HG02840 (cell line): ENCODE measurements around the gene TUBA1B.
"Not testable (repeated sequence)": the region's sequence is repeated elsewhere in the genome, so short reads cannot be mapped to it uniquely, and the experiment has no call there.

Source experiments
- ATAC-seq: cut with Tn5 transposase; IDR thresholded peaks from one replicate; pipeline ENCODE4 v1.9.1; 2021; ENCODE audit warnings: mild to moderate bottlenecking, moderate library complexity, moderate number of reproducible peaks; ENCODE audit not compliant: unreplicated experiment, low FRiP score

The TUBA1B gene

DNA sequence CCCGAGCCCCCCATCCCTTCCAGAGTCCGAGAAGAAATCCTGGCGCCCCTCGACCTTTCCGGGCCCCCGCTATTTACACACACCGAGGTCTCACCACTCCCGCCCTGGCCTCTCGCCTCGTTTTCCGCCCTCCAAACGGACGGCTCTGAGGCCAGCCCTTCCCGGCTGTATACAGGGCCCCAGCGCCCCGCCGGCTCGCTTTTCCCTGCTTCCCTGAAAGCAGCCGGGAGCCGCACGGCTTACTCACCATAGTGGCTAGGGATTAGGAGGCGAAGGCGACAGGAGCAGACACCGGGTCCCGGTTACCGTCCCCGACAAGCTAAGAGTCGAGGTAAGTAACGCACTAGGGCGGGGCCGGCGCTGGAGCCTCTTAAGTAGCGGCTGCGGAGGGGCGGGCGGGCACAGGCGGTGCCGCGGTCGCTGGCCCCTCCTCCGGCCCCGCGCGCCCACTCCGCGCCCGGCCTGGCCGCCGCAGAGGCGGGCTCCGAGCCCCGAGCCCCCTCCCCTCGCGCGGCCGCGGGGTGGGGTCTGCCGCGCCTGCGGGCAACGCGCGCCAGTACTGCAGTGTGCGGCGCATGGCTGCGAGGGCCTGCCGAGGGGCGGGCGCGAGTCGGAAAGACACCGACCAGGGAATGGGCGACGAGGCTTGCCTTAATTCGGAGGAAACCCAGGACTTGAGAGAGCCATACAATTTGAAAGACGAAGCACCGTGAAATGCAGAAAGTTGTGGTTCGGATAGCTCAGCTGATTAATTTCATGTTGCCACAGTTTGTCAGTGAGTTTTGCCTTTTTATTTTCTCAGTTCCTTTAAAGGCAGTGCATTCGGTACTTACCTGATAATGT is at the start of gene TUBA1B:
TSS of gene TUBA1B (minus strand) at position 345 of the 843 bp plus-strand sequence. CDS start at position 250, 95 bp downstream.
- peak; percentile 59 for ATAC-seq

DNA sequence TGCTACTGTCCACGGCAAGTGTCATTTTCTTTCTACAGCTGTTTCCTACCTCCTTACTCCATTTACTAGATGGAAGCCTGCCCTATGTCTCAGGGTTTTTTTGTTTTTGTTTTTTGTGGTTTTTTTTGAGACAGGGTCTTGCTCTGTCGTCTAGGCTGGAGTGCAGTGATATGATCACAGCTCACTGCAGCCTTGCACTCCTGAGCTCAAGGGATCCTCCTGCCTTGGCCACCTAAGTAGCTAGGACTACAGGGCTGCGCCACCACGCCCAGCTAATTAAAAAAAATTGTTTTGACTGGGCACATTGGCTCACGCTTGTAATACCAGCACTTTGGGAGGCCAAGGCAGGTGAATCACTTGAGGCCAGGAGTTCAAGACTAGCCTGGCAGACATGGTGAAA is 43.0 kb upstream of the TUBA1B start:
- ATAC-seq, result no peak

DNA sequence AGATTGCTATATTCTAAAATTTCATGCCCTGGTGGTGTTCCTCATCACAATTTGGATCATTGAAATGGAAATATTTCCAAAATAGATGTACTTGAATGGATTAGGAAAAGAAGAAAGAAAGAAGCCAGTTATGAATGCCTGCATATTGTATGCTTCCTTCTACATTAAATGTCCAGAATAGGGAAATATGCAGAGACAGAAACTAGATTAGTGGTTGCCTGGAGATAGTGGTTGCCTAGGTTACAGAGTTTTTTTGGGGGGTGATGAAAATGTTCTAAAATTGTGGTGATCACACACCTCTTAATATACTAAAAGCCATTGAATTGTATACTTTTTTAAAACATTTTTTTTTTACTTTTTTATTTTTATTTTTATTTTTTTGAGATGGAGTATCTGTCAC is 39.7 kb upstream of the TUBA1B start:
- no peak for ATAC-seq

DNA sequence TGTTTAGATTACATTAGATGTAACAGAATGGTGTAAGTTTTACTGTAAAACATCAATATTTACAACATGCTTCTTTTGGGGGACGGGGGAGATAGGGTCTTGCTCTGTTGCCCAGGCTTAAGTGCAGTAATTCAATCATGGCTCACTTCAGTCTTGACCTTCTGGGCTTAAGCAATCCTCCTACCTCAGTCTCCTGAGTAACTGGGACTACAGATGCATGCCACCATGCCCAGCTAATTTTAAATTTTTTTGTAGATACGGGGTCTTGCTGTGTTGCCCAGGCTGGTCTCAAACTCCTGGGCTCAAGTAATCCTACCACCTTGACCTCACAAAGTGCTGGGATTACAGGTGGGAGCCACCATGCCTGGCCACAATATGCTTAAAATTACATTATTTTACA is 33.9 kb upstream of the TUBA1B start:
- ATAC-seq, result no peak

DNA sequence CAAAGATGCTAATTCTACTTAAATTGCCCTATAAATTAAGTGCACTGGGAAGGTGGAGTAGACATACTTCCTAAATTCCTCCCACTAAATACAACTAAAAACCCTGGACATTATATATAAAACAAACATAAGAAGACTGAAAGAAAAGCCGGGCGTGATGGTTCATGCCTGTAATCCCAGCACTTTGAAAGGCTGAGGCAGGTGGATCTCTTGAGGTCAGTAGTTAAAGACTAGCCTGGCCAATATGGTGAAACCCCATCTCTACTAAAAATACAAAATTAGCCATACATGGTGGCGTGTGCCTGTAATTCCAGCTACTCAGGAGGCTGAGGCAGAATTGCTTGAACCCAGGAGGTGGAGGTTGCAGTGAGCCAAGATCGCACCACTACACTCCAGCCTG is 30.7 kb upstream of the TUBA1B start:
- ATAC-seq, result not testable (repeated sequence)

DNA sequence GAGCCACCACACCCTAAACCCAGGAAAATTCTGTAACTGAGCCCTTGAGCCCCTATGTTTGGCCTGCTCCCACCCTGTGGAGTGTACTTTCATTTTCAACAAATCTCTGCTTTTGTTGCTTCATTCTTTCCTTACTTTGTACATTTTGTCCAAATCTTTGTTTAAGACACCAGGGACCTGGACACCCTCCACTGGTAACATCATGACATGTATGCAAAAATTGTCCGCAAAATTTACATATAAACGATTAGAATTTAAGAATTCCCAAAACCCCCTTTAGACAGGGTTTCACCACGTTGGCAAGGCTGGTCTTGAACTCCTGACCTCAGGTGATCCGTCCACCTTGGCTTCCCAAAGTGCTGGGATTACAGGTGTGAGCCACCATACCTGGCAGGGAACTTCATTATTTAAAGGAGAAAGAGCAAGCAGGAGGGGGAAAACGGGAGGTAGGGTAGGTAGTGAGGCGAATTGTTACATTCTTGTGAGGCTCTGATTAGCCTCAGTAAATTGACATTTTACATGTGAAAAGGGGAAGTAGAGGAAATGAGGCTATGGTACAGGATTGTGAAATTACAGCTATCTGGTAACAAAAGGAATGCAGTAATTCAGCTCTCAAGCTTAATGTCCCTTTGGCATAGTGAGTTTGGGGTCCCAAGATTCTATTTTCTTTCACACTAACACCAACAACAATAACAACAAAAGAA is 30.0 kb upstream of the TUBA1B start:
- ATAC-seq, result no peak

DNA sequence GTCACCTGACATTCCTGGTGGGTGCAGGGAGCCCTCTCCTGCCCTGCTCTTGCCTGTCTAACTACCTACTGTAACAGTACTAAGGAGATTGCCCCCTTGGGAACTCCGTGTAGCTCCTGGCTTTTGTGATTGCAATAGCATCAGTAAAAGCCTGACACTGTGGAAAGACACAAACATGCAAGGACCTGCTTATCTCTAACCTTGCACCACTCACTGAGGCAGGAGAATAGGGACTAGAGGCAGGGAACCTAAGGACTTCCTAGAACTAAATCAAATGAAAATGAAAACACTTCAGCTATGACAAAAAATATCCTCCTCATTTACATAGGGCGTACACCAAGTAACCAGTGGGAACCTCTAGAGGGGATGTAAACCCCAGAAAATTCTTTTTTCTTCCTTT is 29.2 kb upstream of the TUBA1B start:
- no peak for ATAC-seq

DNA sequence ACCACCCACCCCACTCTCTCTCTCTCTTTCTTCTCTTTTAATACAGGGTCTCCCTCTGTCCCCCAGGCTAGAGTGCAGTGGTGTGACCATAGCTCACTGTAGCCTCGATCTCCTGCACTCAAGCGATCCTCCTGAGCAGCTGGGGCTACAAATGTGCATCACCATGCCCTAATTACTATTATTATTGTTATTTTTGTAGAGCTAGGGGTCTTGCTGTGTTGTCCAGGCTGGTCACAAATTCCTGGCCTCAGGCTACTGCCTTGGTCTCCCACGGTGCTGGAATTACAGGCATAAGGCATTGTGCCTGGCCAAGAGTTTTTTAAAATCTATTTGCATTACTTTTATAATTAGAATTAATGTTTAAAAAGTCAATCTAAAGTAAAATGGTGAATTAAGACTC is 23.0 kb upstream of the TUBA1B start:
- no peak for ATAC-seq

DNA sequence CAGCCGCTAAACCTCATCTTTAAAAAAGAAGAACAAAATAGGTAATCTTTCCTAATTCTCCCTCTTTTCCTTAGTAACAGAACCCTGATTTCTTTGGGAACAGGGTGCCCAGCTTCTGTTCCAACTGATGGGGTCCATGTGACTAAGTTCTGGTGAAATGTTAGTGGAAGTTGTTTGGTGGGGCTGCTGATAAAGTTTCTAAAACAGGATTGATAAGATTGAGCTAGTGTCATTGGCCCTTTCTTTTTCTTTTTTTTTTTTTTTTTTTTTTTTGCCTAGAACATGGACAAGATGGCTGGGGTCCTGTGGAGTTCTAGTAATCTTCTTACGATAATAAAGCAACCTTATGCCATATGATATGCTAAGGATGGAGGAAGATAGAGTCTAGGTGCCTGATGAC is 16.2 kb upstream of the TUBA1B start:
- no peak for ATAC-seq

DNA sequence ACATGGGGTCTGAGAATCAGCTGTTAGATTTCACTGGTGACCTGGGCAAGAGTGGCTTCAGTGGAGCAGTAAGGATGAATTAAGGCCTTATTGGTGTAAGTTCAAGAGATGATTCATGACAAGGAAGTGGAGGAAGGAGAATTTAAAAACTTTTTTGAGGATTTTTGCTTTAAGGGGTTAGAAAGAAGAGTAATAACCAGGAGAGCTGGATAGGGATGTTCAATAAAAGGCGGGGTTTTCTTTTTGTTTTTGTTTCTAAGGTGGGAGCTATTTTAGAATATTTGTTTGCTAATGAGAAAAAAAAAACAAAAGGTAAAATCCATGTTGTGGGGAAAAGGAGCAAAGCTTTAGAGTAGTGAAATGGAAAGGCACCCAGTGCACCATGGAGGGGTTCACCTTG is 15.2 kb upstream of the TUBA1B start:
- no peak for ATAC-seq

DNA sequence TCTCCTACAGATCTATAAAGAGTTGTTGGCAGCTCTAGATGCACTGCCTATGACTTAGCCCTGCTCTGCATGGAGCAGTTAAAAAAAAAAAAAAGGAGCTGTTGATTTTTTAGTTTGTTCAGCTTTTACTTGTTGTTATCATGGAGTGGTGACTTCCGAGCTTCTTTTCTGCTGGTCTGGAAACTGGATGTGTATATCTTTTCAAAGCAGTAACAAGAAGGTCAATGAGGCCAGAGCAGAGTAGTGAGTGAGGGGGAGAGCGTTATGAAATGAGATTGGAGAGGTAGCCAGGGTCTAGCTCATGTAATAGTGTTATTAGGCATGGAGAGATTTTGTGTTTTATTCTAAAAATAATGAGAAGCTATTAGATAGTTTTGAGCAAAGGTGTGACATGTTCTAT is 13.2 kb upstream of the TUBA1B start:
- ATAC-seq, result no peak

DNA sequence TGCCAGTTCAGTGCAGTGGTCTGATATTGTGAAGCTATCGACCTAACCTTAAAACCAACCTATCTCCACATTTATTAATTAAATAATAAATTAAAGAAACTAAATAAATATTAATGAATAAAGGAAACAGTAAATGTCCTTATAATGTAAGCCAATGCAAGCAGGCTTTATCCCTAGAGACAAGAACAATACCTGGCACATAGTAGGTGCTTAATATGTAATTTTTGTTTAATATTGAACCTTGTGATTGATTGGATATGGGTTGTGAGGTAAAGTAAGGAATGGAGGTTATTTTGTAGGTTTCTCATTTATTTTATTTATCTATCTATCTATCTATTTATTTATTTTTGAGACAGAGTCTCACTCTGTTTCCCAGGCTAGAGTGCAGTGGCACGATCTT is 7.8 kb upstream of the TUBA1B start:
- ATAC-seq, result no peak

DNA sequence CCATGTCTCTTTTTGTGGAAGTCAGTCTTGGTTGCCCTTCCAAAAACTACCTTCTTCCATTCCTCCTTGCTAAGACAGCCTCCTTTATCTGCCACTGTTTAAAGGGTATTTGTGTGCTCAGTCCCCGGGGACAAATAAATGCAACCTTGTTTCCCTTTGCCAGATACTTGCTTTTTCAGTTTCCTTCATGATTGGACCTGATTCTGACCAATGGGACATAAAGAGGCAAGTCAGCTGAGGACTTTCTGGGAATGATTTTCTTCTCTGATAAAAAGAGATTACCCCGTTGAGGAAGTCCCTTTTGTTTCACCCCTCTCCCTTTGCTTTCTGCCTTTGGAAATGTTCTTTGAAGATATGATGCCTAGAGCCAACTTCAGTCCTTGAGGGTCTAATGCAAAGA is 7.4 kb upstream of the TUBA1B start:
- ATAC-seq, result no peak

DNA sequence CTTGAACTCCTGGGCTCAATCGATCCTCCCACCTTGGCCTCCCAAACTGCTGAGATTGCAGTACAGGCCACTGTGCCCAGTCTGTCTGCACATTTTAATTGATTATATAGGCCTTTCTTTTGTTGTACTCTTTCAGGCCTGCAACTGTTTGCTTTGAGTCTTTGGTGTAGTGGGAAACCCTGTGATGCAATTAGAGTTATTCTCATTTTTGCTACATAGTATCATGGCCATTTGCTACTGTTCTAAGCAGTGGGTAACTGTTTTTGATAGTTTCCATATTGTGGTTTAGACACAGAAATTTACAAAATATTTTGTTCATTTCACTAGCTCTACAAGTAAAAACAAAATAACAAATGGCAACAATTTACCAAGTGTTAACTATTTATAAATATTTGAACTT is 6.3 kb upstream of the TUBA1B start:
- no peak for ATAC-seq

DNA sequence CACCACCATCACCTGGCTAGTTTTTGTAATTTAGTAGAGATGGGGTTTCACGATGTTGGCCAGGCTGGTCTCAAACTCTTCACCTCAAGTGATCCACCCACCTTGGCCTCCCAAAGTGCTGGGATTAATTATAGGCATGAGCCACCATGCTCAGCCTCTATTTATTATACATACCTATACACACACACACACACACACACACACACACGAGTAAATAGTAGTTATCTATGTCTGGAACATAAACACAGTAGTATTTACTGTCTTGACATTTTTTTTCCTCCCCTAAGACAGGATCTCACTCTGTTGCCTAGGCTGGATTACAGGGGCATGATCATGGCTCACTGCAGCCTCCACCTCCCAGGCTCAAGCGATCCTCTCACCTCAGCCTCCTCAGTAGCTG is 5.8 kb upstream of the TUBA1B start:
- ATAC-seq, result not testable (repeated sequence)

DNA sequence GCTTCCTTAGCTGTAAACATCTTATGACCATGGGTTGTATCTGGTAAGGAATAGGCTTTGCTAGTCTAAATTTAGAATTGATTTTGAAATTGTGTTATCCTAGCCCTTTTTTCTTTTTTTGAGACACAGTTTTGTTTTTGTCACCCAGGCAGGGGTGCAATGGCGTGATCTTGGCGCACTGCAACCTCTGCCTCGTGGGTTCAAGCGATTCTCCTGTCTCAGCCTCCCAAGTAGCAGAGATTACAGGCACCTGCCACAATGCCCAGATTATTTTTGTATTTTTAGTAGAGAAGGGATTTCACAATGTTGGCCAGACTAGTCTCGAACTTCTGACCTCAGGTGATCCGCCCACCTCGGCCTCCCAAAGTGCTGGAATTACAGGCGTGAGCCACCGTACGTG is 2.4 kb upstream of the TUBA1B start:
- ATAC-seq, result no peak

DNA sequence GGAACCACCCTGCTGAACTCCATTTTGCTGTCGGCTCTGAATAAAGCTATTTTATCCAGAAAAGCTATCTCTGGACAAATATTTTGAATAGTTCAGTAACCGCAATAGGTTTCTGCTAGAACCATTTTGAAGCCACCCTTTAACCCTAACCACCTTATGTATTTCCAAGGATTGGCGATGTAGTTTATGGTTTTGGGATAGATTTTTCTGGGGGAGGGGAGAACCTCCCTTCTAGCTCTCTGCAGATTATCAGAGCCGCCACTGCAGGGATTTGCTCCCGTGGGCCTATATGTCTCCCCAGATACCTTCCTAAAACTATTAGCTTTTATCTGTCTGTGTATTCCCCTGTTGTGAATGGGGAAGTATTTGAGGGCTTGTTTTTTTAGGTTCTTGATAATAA is 1.8 kb upstream of the TUBA1B start:
- no peak for ATAC-seq

DNA sequence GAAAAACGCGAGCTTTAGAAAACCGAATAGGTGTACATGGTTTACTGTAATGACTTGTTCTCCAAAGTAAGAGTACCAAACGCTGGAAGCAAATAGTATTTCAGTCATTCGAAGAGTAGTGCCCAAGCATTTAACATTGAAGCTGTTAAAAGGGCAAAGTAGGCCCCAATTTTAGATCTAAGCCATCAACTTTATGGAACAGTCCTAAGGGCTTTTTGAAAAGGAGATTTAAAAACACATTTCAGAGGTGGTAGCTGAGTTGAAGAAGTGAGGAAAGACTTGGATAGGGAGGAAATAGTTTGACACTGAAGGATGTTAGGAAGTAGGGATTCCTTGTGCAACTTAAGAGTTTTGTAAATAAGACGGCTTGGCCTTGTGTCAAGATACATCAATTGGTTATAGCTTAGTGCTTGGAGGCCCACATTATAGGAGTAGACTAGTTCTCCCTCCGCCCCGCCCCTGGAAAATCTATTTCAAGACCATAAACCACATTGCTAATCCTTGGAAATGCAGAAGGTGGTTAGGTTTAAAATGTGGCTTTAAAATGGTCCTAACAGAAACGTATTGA is 783 bp upstream of the TUBA1B start:
- no peak for ATAC-seq

DNA sequence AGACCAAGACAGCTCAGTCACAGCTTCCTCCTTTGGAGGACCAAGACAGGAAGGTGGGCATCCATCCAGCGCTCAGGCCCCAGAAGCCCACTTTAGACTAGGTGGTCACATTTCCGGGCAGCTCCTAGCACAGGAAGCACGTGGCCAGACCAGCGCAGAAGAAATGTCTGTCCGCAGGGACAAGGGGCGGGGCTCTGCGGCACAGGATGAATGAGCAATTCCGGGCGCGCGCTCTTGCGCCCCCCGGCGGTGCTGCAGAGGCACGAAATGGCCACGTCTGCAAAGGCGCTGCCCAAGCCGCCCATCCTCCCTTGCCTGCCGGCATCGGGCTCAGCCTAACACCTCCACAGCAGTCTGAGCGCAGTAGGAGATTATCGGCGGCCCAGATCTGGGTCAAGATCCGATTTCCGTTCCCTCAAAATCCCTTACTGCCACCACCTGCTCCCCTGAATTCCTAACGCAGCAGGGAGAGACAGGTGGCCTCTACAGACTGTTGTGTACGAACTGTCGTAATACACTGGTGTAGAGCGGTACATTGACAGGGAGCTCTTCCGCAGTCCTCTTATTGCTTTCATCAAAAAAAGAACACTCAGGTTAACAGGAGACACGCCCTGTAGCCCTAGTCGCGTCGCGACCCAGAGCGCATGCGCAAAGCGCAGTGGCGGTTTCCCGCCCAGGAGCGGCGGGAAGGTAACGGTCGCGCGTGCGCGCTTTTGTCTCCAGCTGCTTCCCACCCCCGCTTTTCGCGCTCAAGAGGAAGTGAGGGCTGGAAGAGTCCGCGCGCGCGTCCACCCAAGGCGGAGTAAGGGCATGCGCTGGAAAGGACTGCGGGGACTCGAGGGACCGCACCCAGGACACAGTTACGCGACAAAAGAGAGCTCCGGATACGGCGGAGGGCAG is 794 bp downstream of the TUBA1B start:
- peak; percentile 61 for ATAC-seq

DNA sequence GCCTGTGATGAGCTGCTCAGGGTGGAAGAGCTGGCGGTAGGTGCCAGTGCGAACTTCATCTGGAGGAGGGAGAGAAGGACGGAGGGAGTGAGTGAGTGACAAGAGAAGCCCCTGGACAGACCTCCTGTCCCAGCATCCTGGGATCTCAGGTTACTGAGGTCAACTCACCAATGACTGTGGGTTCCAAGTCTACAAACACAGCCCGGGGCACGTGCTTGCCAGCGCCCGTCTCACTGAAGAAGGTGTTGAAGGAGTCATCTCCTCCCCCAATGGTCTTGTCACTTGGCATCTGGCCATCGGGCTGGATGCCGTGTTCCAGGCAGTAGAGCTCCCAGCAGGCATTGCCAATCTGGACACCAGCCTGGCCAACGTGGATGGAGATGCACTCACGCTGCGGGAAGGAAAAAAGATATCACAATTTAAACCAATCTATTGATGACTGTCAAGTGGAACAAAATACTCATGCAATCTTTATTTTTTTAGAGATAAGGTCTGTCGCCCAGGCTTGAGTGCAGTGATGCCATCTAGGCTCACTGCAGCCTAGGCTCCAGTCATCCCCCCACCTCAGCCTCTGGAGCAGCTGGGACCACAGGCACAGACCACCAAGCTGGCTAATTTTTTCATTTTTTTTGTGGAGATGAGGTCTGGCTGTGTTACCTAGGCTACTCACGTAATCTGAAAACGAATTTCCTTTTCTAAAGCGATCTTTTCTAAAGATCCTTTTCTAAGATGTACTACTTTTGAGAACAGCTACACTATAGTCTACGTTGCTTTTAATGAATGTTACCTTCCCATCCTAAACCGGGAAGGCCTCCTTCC is 1.7 kb downstream of the TUBA1B start:
- no peak for ATAC-seq
